PC-3 (cell line): ENCODE data around the gene SCN4B.
"Not testable (repeated sequence)": the region's sequence is repeated elsewhere in the genome, so short reads cannot be mapped to it uniquely, and the experiment has no call there.

ENCODE experiments used
- EZH2 ChIP-seq: fragments of 300-600 bp; sonication (generic); IDR thresholded peaks from one replicate; pipeline ENCODE4 v1.6.1; 2017; ENCODE audit warnings: antibody characterized with exemption, mild to moderate bottlenecking, low read length; ENCODE audit not compliant: unreplicated experiment
- EZH2phosphoT487 ChIP-seq: fragments of 300-600 bp; sonication (generic); IDR thresholded peaks from 2 replicates; pipeline ENCODE4 v1.6.1; 2018; ENCODE audit warnings: mild to moderate bottlenecking, antibody characterized with exemption, low read length, borderline replicate concordance
- TF ChIP-seq, protein P1 (sequence below): fragments of 300-600 bp; sonication (generic); conservative IDR thresholded peaks from 2 replicates; pipeline ENCODE4 v1.5.1; 2017; ENCODE audit warnings: antibody characterized with exemption, low read depth, mild to moderate bottlenecking, low read length

DNA sequence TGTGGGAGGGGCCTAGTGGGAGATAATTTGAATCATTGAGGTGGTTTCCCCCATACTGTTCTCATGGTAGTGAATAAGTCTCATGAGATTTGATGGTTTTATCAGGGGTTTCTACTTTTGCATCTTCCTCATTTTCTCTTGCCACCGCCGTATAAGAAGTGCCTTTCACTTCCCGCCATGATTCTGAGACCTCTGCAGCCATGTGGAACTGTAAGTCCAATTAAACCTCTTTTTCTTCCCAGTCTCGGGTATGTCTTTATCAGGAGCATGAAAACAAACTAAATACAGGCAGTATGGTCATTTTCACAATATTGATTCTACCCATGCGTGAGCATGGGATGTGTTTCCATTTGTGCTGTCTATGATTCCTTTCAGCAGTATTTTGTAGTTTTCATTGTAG, 40.2 kb upstream of the SCN4B start:
- TF ChIP-seq EZH2, EZH2phosphoT487: not testable (repeated sequence)
- TF ChIP-seq, protein P1, sequence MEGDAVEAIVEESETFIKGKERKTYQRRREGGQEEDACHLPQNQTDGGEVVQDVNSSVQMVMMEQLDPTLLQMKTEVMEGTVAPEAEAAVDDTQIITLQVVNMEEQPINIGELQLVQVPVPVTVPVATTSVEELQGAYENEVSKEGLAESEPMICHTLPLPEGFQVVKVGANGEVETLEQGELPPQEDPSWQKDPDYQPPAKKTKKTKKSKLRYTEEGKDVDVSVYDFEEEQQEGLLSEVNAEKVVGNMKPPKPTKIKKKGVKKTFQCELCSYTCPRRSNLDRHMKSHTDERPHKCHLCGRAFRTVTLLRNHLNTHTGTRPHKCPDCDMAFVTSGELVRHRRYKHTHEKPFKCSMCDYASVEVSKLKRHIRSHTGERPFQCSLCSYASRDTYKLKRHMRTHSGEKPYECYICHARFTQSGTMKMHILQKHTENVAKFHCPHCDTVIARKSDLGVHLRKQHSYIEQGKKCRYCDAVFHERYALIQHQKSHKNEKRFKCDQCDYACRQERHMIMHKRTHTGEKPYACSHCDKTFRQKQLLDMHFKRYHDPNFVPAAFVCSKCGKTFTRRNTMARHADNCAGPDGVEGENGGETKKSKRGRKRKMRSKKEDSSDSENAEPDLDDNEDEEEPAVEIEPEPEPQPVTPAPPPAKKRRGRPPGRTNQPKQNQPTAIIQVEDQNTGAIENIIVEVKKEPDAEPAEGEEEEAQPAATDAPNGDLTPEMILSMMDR, result not testable (repeated sequence)
